ENCODE results near the gene YARS1. TPM values are rescaled to one million over a fixed set of nuclear protein-coding genes. Genes with fewer than 3 reads are reported as not detected.

The YARS1 gene
- polyA plus RNA-seq, 1 donor (not counting 4 experiments of a cell fraction or from before 2014, with no cell fraction given), result 68.4 TPM

DNA sequence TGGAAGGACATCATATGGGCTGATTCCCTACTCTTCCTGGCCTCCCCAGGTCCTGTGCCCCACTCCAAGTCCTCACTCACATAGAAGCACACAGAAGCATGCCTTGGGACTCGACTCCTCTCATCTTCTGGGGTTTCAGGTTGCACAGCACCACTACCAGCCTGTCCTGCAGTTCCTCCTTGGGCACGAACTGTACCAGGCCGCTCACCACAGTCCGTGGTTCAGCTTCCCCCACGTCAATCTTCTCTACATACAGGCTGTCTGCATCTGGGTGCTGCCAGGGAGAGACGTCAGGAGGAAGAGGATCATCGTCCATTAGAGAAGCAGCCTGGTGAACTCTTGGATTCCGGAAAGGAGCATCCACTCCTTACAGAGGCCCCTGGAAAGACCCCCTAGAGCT is 37.2 kb downstream of the YARS1 start:
- Histone ChIP-seq H3K9me1 (ENCODE audit: control insufficient read depth, extremely low read depth, insufficient read depth, low read length) (peaks cover 3% of the 10 kb centered on the region), H2AFZ (ENCODE audit: control insufficient read depth, low read length) (no peak overlapping the region), H3K9me3 (ENCODE audit: control insufficient read depth, low read depth, low read length) (no peaks in the 10 kb centered on the region), H3K36me3 (ENCODE audit: control insufficient read depth in 2 of 2, extremely low read depth in 1 of 2, insufficient read depth in 2 of 2, low read length in 2 of 2) (peaks cover 33 to 46% of the 10 kb centered on the region in 2 experiments), H3K79me2 (ENCODE audit: control insufficient read depth, insufficient read depth, low read length) (no peaks in the 10 kb centered on the region), H3K4me3 (ENCODE audit: control insufficient read depth in 2 of 3, extremely low read depth in 1 of 3, insufficient read depth in 2 of 3, low read depth in 1 of 3, low read length in 3 of 3) (no peak overlapping the region), H3K4me2 (ENCODE audit: control insufficient read depth, extremely low read depth, insufficient read depth, low read depth, low read length) (no peak overlapping the region), H3K27me3 (ENCODE audit: control insufficient read depth, extremely low read depth, insufficient read depth, low read length) (no peaks in the 10 kb centered on the region), H3K4me1 (ENCODE audit: control insufficient read depth, extremely low read depth, insufficient read depth, low read length) (peaks cover 26% of the 10 kb centered on the region), H4K20me1 (ENCODE audit: control insufficient read depth, extremely low read depth, insufficient read depth, low read length) (peaks cover 3% of the 10 kb centered on the region), H3K9ac (ENCODE audit: control insufficient read depth, extremely low read depth, insufficient read depth, low read length) (peak overlapping the region; percentile 36), H3K27ac (ENCODE audit: control insufficient read depth, insufficient read depth, low read length) (peak overlapping the region; percentile 73)
- dilution Hi-C loops (cut with MboI; ENCODE audit: extremely low pct_ligation_motif_present, low sequenced_read_pairs), result loop anchor here (5.0 kb wide), 1 partner anchor 73 kb away; no protein-coding TSS in a partner anchor
- no peak for DNase-seq (ENCODE audit: low read depth, low spot score)
- FAIRE-seq, result no peak
- TF ChIP-seq, protein P1, sequence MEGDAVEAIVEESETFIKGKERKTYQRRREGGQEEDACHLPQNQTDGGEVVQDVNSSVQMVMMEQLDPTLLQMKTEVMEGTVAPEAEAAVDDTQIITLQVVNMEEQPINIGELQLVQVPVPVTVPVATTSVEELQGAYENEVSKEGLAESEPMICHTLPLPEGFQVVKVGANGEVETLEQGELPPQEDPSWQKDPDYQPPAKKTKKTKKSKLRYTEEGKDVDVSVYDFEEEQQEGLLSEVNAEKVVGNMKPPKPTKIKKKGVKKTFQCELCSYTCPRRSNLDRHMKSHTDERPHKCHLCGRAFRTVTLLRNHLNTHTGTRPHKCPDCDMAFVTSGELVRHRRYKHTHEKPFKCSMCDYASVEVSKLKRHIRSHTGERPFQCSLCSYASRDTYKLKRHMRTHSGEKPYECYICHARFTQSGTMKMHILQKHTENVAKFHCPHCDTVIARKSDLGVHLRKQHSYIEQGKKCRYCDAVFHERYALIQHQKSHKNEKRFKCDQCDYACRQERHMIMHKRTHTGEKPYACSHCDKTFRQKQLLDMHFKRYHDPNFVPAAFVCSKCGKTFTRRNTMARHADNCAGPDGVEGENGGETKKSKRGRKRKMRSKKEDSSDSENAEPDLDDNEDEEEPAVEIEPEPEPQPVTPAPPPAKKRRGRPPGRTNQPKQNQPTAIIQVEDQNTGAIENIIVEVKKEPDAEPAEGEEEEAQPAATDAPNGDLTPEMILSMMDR (optimal IDR thresholded peaks at IDR 0.05 in 1 of 3, IDR thresholded peaks at IDR 0.05 in 1 of 3, conservative IDR thresholded peaks at IDR 0.05 in 1 of 3; ENCODE audit: extremely low read depth in 1 of 3, insufficient read depth in 2 of 3, low read length in 3 of 3), result no peak
- TF ChIP-seq EZH2 (IDR thresholded peaks at IDR 0.05; ENCODE audit: low read length), result no peak

DNA sequence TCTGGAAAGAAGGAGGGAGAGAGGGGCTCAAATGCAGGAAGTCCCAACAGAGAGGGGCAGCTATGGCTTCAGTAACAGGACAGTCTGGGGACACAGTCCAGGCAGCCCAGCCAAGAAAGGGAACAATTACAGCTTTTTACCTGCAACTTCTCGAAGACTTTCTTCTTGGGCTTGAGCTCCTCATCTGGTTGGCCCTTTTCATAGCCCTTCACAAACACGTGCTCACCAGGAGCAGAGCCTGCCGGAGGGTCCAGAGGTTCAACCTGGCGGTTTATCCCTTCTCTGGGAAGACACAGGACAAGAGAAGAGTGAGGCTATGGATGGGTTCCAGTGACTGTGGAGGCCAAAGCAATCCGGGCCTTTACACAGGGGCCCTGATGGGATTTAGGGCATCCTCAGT is 37.9 kb downstream of the YARS1 start:
- H3K27ac ChIP-seq (ENCODE audit: control insufficient read depth, insufficient read depth, low read length), result no peak overlapping the region
- FAIRE-seq (no peak), DNase-seq (ENCODE audit: low read depth, low spot score) (no peak)

More for the DNA sequence above, 37.9 kb downstream of the YARS1 start:
- Histone ChIP-seq H2AFZ (ENCODE audit: control insufficient read depth, low read length) (no peak overlapping the region), H3K9ac (ENCODE audit: control insufficient read depth, extremely low read depth, insufficient read depth, low read length) (no peak overlapping the region), H3K79me2 (ENCODE audit: control insufficient read depth, insufficient read depth, low read length) (no peaks in the 10 kb centered on the region), H4K20me1 (ENCODE audit: control insufficient read depth, extremely low read depth, insufficient read depth, low read length) (peaks cover 3% of the 10 kb centered on the region), H3K9me1 (ENCODE audit: control insufficient read depth, extremely low read depth, insufficient read depth, low read length) (peaks cover 3% of the 10 kb centered on the region), H3K9me3 (ENCODE audit: control insufficient read depth, low read depth, low read length) (no peaks in the 10 kb centered on the region), H3K4me3 (ENCODE audit: control insufficient read depth in 2 of 3, extremely low read depth in 1 of 3, insufficient read depth in 2 of 3, low read depth in 1 of 3, low read length in 3 of 3) (no peak overlapping the region), H3K4me2 (ENCODE audit: control insufficient read depth, extremely low read depth, insufficient read depth, low read depth, low read length) (no peak overlapping the region), H3K27me3 (ENCODE audit: control insufficient read depth, extremely low read depth, insufficient read depth, low read length) (no peaks in the 10 kb centered on the region), H3K36me3 (ENCODE audit: control insufficient read depth in 2 of 2, extremely low read depth in 1 of 2, insufficient read depth in 2 of 2, low read length in 2 of 2) (peaks cover 29 to 49% of the 10 kb centered on the region in 2 experiments), H3K4me1 (ENCODE audit: control insufficient read depth, extremely low read depth, insufficient read depth, low read length) (peaks cover 29% of the 10 kb centered on the region)
- TF ChIP-seq EZH2 (IDR thresholded peaks at IDR 0.05; ENCODE audit: low read length), result no peak
- TF ChIP-seq, protein P1 (optimal IDR thresholded peaks at IDR 0.05 in 1 of 3, IDR thresholded peaks at IDR 0.05 in 1 of 3, conservative IDR thresholded peaks at IDR 0.05 in 1 of 3; ENCODE audit: extremely low read depth in 1 of 3, insufficient read depth in 2 of 3, low read length in 3 of 3), result no peak
- dilution Hi-C loops (cut with MboI; ENCODE audit: extremely low pct_ligation_motif_present, low sequenced_read_pairs), result no loop called here
